ENCODE measurements around the gene AFAP1.

AFAP1 gene

GRCh38 chr4:7766086-7766485 lies 173.6 kb downstream of the AFAP1 start:
- no peak for DNase-seq

DNA sequence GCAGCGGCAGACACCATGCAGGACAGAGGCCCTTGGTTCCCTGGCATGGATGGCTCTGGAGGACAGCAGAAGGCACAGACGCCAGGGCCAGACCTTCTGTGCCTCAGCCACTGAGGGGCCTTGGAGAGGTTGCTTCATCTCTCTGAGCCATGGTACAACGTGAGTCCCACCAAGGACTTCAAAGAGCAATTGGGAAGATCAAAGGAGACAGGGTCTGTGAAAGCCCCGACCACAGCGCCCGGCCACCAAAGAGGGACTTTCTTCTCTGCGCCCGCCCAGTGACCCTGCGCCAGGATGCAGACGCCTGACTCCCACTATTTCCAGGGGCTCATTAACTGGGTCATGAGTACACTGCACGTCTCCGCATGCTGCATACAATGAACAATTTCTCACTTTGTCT lies 174.0 kb downstream of the AFAP1 start:
- DNase-seq: no peak

DNA sequence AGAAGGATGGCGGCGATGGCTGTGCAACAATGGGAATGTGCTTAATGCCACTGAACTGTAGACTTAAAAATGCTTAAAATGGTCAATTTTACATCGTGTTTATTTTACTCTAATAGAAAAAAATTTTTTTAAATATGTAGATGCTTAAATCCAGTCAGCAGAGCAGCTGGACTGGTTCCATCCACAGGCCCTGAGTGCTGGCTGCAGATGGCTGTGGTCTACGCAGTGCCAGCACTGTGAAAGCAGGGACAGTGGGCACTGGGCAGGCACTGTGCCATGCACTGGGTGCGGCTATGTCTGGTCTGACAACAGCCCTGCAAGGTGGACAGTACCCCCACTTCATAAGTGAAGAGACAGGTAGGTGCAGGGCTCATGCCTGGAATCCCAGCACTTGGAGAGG lies 175.2 kb downstream of the AFAP1 start:
- no peak for DNase-seq

DNA sequence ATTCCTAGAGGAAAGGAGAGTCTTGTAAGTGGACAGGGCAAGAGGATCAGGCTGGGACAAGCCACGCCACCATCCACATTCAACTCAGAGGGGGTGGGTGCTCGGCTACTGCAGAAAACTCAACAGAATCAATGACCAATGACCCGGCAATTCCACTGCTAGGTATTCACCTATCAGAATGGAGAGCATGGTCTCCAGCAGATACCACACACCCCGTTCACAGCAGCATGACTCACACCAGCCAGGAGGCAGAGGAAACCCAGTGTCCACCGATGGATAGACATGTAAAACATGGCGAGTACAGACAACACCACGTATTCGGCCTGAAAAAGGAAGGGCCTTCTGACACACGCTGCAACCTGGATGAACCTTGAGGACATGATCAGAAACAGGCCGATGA lies 175.9 kb downstream of the AFAP1 start:
- DNase-seq: no peak

- DNase-seq: no peak
Measured at GRCh38 chr4:7763106-7763505, 176.6 kb downstream of the AFAP1 start.

DNA sequence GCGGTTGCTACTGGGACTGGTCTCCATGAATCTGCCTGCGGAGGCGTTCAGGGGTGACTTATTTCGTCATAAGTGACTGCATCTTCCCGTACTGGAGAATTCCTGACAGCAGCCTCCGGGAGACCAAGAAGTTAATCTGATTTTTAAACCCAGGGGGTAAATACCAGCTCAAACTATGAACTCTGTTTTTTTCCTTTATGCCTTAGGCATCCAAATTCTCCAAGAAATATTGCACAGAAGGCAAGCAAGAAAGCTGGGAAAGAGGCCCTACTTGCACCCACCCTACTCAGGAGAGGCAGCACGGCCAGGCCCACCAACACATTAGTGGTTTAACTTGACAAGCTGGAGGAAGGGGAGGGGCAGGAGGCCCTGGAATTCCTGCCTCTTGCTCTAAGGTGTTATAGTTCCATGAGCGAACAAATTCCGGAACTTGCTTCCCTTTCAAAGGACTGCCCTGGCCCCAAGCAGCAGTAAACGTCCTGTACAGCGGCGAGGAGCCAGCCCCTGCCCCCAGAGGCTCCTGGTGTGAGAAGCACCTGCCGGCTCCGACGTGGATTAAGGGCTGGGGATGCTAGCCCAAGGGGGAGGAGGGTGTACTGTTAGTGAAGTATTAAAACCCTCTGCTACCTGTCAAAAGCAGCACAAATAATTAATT lies 177.2 kb downstream of the AFAP1 start:
- DNase-seq: no peak

DNA sequence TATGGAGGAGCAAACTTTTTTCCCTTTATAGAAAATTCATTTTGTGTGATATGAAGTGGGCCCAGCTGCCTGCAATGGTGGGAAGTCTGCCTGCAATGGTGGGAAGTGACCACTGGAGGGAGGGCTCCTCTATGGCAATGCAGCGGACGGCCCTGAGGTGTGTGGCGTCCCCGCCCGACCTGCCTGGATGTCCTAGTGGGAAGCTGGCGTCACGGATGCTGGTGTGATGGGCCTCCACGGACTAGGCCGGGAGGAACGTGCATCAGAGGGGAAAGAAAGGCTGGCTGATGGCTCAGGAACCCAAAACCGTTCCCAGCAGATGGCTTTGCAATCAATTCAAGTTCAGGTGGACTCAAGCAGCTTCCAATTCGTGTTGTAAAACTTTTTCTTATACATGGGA lies 177.9 kb downstream of the AFAP1 start:
- DNase-seq: peak; percentile 40 to 52

DNA sequence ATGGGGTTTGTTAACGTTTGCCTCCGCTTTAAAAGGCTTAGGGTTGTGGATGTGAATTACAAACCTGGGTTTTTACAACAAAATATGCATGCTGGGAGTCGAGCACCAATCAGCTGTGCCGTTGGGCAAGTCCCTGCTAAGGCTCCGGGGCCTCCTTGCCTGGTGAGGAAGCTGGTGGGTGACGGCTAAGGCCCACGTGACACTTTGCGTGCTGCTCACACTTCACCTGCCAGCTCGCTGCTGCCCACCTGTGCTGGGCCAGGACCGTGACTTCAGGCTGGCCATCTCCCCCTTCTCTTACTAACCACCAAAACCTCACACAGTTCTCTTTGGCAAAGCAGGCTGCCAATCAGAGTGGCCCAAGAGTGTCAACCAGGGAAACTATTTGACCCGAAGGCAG lies 178.3 kb downstream of the AFAP1 start:
- DNase-seq: no peak

DNA sequence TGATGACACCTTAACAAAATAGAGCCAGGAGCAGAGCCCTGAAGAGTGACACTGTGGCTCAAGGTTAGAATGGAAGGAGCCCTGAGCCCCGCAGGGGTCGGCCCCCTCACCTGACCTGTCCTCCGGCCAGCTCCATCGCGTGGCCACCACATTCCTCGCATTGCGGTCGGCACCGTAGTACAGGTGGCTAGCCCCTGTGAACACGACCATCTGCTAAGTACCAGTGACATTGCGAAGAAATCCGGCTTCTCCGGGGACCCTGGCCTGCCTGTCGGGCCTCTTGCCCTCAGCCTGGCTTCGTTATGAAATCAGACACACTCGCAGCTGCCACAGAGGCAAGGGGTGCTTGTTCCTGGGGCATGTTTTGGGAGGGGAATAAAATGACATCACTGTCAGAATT lies 179.0 kb downstream of the AFAP1 start:
- no peak for DNase-seq

DNA sequence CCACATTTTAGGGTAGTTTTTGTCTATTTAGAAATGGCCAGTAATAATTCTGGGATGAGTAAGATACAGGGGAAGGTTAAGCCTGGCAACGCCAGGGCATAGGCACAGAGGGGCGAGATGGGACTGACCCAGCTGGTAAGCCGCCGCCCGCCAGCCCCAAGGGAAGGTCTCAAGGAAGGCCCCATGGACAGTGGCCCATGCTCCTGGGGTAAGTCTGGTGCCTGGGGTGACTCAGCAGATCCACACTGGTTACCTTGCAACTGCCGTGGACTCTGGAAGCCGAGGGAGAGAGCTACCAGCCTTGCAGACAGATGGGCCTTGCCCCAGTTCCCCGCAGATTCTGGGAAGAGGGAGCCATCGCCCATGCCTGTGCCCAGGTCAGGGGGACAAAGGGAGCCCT lies 179.4 kb downstream of the AFAP1 start:
- DNase-seq: no peak

DNA sequence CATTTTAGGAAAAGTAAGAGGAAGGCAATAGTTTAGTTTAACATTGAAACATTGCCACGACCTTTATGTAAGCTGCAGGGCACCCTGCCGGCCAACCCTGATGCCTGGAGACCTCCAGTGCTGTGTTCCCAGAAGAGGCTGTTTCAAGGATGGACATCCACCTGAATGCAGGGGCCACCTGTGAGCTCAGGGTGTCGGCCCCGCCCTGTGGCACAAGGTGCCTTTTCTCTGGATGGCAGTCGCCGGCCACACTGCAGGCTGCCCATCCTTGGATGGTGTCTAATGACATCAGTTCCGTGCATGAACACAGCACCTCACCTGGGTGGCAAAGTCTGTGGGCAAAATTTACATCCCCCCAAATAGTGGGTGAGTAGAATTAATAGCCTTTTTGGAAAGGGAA lies 180.0 kb downstream of the AFAP1 start:
- no peak for DNase-seq

- DNase-seq: peak; percentile 58 to 83
Measured at GRCh38 chr4:7759216-7759615, 180.4 kb downstream of the AFAP1 start.

DNA sequence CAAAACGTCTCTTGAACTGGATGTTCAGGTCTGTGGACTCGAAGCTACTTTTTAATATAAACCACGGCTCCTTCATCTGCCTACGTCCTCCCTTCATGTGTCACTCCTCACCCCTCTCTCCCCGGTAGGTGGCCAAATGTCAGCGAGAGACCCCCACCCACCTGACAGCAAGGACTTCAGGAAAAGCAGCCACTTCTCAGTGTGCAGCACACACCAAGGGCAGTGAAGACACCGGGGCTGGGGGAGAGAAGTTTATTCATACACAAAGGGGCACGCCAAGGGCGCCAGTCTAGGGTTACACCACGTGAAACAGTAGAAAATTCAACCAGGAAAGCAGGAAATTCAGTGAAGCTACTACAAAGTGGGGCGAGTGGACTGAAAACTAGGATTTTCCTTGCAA lies 181.2 kb downstream of the AFAP1 start:
- no peak for DNase-seq

GRCh38 chr4:7757501-7758471 lies 181.9 kb downstream of the AFAP1 start:
- no peak for DNase-seq

DNA sequence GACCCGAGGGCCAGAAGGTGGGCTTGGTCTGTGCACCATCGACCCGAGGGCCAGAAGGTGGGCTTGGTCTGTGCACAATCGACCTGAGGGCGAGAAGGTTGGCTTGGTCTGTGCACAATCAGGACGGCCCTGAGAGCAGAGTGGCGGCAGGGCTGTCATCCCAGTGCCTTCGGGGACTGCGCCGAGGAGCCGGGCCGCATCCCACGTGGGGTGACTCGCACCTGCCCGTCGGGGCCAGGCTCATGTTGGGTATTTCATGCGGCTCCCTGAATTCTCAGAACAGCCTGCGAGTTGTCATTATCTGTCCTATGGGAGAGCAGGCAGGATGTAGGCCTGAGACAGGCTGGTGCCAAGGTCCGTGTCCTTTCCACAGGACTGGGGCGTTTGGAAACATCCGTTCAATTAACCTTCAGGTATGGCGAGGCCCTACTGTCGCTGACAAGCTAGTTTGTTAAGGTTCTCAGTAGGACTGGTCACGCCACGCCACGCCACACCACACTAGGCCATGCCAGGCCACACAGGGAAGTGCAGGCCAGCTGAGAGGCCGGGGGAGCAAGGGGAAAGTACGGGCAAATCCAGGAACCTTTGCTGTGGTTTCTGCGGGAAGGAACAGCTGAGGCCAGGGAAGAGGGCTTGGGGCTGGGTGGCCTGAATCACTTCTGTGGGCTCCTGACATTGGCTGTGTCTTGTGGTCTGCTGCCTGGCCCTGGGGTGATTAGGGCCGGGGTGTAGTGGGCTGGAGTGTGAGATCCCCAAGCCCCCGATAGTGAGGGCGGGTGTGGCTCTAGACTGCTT lies 182.9 kb downstream of the AFAP1 start:
- no peak for DNase-seq

GRCh38 chr4:7756071-7756470 lies 183.6 kb downstream of the AFAP1 start:
- no peak for DNase-seq

DNA sequence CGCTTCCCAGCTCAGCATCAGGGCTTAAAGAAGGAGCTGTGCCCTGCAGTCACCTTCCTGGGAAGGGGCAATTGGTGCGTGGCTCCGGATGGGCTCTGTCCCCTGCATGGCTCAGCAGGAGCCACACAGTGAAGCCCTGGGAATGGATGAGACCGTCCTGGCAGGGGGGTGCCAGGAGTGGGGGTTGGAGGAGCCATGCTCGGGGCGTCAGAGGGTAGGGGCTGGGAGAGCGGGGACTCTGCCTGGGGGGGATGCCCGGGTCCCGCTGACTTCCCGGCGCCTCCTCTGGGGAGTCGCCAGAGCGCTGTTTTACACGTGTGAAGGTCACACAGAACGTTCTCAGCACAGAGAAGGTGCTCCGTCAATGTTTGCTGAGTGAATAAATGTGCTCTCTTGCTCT lies 184.1 kb downstream of the AFAP1 start:
- DNase-seq: no peak

DNA sequence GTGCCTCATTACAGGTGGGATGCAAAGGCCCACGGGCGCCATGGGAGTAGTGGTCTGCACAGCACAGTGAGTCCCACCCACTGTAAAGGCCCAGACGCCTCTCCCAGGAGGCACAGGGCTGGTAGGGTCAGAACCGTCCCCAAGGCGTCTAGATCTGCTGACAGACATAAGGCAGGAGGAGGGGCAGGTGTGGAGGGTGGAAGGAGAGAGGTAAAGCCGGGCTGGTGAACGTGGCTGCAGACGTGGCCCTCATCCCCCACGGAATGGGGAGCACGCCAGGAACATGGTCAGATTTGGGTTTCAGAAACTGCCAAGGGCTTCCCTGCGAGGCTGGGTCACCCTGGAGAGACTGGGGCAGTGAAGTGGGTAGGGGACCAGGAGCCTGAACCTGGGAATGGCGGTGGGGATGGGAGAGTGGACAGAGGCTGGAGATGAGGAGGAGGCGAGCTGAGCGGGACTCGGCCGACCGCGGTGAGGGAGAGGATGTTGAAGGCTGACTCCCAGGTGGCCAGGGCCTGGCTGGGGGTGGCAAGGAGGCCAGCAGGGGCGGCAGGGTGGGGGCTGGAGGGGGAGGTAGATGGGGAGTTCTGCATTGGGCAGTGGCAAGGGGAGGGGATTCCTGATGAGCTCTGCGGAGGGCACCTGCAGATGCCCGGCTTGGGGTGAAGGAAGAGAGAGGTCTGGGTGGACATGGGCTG lies 184.9 kb downstream of the AFAP1 start:
- DNase-seq: no peak

- no peak for DNase-seq
Measured at GRCh38 chr4:7753931-7754465, 185.7 kb downstream of the AFAP1 start.

DNA sequence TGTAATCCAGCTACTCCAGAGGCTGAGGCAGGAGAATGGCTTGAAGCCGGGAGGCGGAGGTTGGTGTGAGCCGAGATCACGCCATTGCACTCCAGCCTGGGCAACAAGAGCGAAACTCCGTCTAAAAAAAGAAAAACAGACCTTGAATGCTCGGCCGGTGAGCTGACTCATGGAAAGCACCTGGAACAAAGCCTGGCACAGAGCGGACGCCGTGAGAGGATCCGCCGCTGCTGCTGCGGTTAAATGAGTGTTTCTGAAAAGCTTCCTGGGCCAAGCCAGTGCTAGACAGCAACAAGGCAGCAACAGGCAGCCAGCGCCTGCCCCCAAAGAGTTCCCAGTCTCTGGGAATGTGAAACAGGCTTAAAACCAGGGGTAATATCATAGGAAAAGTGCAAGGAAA lies 186.4 kb downstream of the AFAP1 start:
- no peak for DNase-seq

DNA sequence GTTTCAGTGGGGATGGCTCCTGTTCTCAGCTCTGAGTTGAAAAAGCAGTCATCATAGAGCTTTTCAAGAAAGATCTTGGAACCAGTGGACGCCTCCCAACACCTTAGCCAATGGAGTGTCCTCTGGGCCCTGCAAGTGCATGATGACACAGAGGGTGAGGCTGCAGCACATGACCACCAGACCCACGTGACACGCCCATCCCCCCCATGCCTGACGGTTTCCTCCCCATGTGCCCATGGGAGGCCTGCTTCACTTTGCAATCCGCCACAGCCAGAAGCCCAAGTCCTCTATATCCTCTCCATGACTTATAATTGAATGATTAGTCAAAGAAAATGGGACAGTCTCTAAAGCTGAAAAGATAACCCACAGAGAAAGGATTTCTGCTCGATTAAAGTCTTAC lies 187.0 kb downstream of the AFAP1 start:
- DNase-seq: no peak

DNA sequence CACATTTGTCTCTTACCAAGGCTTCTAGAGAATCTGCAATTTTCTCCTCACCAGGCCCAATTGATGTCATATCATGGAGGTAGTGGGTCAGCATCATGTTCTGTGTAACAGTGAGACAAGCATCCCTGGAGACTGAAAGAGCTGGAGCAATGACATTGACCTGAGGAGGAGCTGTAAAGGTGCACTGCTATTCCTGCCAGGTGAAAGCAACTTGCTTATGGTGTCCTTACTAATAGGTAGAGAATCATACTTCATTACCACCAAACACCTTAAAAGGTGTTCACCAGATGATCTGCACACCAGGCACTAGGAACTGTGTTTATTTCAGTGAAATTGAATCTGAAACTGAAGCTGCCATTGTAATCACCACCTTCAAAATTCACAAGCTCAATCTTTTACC lies 188.7 kb downstream of the AFAP1 start:
- no peak for DNase-seq

DNA sequence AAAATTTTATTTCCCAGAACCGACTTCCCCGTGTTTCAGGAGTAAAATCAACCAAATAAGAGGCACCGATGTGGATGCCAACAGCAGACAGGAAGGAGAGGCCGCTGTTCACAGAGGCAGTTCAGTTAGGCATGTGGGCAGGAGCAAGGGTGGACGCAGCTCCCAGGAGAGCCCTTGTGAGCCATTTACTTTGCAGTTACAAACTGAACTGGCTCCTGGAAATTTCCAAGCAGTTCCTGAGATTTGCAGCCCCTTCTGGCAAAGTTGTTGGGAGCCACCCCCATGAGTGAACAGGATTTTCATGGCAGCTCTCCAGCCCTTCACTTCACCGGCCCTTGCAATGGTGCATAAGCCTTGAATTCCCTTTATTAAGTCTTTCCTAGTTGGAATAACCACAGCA lies 189.1 kb downstream of the AFAP1 start:
- DNase-seq: no peak
